ENCODE measurements around the gene PPP3R1. TPM values are rescaled to one million over a fixed set of nuclear protein-coding genes. Genes with fewer than 3 reads are reported as not detected.

Gene PPP3R1
- total and polyA plus RNA-seq, 12 donors = 11.8 to 169 (median 52.1) TPM

- Histone ChIP-seq H3K4me3 (peak overlapping the region in 2 of 4 donors; percentile 44 to 96), H3K27me3 (no peaks in the 10 kb centered on the region), H3K4me1 (replicated peaks in 1 of 2) (peaks cover 32 to 61% of the 10 kb centered on the region in 2 donors), H3K9me3 (replicated peaks in 1 of 3) (no peaks in the 10 kb centered on the region), H3K36me3 (replicated peaks in 1 of 2) (no peaks in the 10 kb centered on the region), H3K27ac (peak overlapping the region; percentile 85 to 100 (median 96))
- WGBS, 4 donors = 3 to 6% (median 5%) methylated on average over 15 of the region's 15 CpGs
- TF ChIP-seq CTCF (IDR thresholded peaks at IDR 0.05) (no peak), POLR2A (IDR thresholded peaks at IDR 0.05) (no peak)
- no peak for DNase-seq
- intact Hi-C loops (cut with DNase I) = loop anchor here in 1 of 2 donors (5.0 to 10.0 kb wide), 2 partner anchors 93 to 126 kb away; partner anchors contain the start of gene PNO1
Measured at GRCh38 chr2:68250652-68251186, 1.6 kb downstream of the PPP3R1 start.

GRCh38 chr2:68250196-68250595 lies 2.1 kb downstream of the PPP3R1 start:
- DNase-seq = no peak
- Histone ChIP-seq H3K36me3 (replicated peaks in 1 of 2) (no peaks in the 10 kb centered on the region), H3K4me1 (replicated peaks in 1 of 2) (peaks cover 36 to 65% of the 10 kb centered on the region in 2 donors), H3K27ac (peak overlapping the region in 3 of 5 donors; percentile 96 to 100 (median 97)), H3K27me3 (no peaks in the 10 kb centered on the region), H3K9me3 (replicated peaks in 1 of 3) (no peaks in the 10 kb centered on the region), H3K4me3 (peak overlapping the region in 2 of 4 donors; percentile 44 to 96)
- WGBS, 4 donors = 10 to 21% (median 18%) methylated on average over 5 of the region's 5 CpGs
- intact Hi-C loops (cut with DNase I) = loop anchor here in 1 of 2 donors (5.0 to 10.0 kb wide), 2 partner anchors 93 to 125 kb away; partner anchors contain the start of gene PNO1
- TF ChIP-seq CTCF (IDR thresholded peaks at IDR 0.05) (no peak), POLR2A (IDR thresholded peaks at IDR 0.05) (no peak)

GRCh38 chr2:68248806-68249205 lies 3.5 kb downstream of the PPP3R1 start:
- H3K9me3 ChIP-seq (replicated peaks in 1 of 3) = no peaks in the 10 kb centered on the region
- no peaks in the 10 kb centered on the region for H3K27me3 ChIP-seq
- TF ChIP-seq CTCF (IDR thresholded peaks at IDR 0.05) (no peak), POLR2A (IDR thresholded peaks at IDR 0.05) (no peak)
- WGBS, 4 donors = 66 to 73% (median 71%) methylated on average over 2 of the region's 2 CpGs
- peak overlapping the region in 1 of 4 donors; percentile 9 for H3K4me3 ChIP-seq
- no peaks in the 10 kb centered on the region for H3K36me3 ChIP-seq (replicated peaks in 1 of 2)
- intact Hi-C loops (cut with DNase I) = loop anchor here in 1 of 2 donors (10.0 kb wide), 1 partner anchor 124 kb away; no protein-coding TSS in a partner anchor
- DNase-seq = no peak
- H3K4me1 ChIP-seq (replicated peaks in 1 of 2) = peaks cover 35 to 71% of the 10 kb centered on the region in 2 donors
- no peak overlapping the region for H3K27ac ChIP-seq

GRCh38 chr2:68248361-68248760 lies 4.0 kb downstream of the PPP3R1 start:
- Histone ChIP-seq H3K27ac (no peak overlapping the region), H3K36me3 (replicated peaks in 1 of 2) (no peaks in the 10 kb centered on the region), H3K4me1 (replicated peaks in 1 of 2) (peaks cover 33 to 73% of the 10 kb centered on the region in 2 donors), H3K9me3 (replicated peaks in 1 of 3) (no peaks in the 10 kb centered on the region), H3K27me3 (no peaks in the 10 kb centered on the region), H3K4me3 (no peak overlapping the region)
- 85 to 90% (median 88%) methylated on average over 3 of the region's 3 CpGs for WGBS, 4 donors
- TF ChIP-seq POLR2A (IDR thresholded peaks at IDR 0.05) = no peak
- no peak for TF ChIP-seq CTCF (IDR thresholded peaks at IDR 0.05)
- intact Hi-C loops (cut with DNase I) = loop anchor here in 1 of 2 donors (10.0 kb wide), 1 partner anchor 124 kb away; no protein-coding TSS in a partner anchor
- DNase-seq = no peak
